ENCODE measurements around the gene MCRIP2.

Gene MCRIP2

GRCh38 chr16:603933-604332 lies 37.7 kb upstream of the MCRIP2 start:
- H3K4me3 ChIP-seq (replicated peaks; ENCODE audit: low read depth, low read length): no peak overlapping the region
- DNase-seq (ENCODE audit: extremely low read depth, insufficient read length): no peak
- TF ChIP-seq, protein P1, sequence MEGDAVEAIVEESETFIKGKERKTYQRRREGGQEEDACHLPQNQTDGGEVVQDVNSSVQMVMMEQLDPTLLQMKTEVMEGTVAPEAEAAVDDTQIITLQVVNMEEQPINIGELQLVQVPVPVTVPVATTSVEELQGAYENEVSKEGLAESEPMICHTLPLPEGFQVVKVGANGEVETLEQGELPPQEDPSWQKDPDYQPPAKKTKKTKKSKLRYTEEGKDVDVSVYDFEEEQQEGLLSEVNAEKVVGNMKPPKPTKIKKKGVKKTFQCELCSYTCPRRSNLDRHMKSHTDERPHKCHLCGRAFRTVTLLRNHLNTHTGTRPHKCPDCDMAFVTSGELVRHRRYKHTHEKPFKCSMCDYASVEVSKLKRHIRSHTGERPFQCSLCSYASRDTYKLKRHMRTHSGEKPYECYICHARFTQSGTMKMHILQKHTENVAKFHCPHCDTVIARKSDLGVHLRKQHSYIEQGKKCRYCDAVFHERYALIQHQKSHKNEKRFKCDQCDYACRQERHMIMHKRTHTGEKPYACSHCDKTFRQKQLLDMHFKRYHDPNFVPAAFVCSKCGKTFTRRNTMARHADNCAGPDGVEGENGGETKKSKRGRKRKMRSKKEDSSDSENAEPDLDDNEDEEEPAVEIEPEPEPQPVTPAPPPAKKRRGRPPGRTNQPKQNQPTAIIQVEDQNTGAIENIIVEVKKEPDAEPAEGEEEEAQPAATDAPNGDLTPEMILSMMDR (IDR thresholded peaks at IDR 0.05; ENCODE audit: insufficient read depth, low read length, poor library complexity, severe bottlenecking): no peak
- H3K36me3 ChIP-seq (ENCODE audit: control insufficient read depth, insufficient read depth, low read length): peaks cover under 1% of the 10 kb centered on the region; the same call in 1 of the 2 replicates
- H3K27me3 ChIP-seq (replicated peaks; ENCODE audit: control insufficient read depth, insufficient read depth, low read length): no peaks in the 10 kb centered on the region

- TF ChIP-seq, protein P1 (IDR thresholded peaks at IDR 0.05; ENCODE audit: insufficient read depth, low read length, poor library complexity, severe bottlenecking): no peak
- Histone ChIP-seq H3K27me3 (replicated peaks; ENCODE audit: control insufficient read depth, insufficient read depth, low read length) (no peaks in the 10 kb centered on the region), H3K4me3 (replicated peaks; ENCODE audit: low read depth, low read length) (no peak overlapping the region), H3K36me3 (ENCODE audit: control insufficient read depth, insufficient read depth, low read length) (no peaks in the 10 kb centered on the region; the same call in 1 of the 2 replicates)
- no peak for DNase-seq (ENCODE audit: extremely low read depth, insufficient read length)
Measured at GRCh38 chr16:606656-607307, 34.8 kb upstream of the MCRIP2 start.

DNA sequence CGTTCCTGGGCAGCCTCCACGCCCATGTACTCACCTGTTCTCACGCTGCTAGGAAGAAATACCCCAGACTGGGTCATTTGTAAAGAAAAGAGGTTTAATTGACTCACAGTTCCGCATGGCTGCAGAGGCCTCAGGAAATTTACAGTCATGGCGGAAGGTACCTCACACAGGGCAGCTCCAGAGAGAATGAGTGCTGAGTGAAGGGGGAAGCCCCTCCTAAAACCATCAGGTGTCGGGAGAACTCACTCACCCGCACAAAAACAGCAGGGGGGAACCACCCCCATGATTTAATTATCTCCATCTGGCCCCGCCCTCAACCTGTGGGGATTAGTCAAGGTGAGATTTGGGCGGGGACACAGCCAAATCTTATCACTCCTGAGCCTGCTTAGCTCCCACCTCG lies 33.6 kb upstream of the MCRIP2 start:
- no peaks in the 10 kb centered on the region; the same call in 1 of the 2 replicates for H3K36me3 ChIP-seq (ENCODE audit: control insufficient read depth, insufficient read depth, low read length)
- DNase-seq (ENCODE audit: extremely low read depth, insufficient read length): no peak

DNA sequence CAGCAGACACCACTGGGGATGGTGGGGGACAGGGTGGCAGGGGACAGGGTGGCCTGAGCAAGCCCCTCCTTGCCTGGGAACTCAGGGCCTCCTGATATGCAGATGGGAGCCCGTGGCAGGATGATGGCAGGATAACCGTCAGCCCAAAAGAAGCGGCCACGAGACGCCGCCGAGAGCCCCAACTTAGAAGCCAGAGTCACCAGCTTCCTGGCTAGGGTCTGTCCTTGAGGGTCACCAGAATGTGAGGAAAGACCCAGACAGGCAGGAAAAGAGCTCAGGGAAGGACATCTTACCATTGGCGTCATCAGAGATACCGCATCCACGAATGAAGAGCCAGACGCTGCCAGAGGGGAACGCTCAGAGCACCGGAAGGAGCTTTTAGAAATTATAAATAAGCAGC lies 32.3 kb upstream of the MCRIP2 start:
- H3K27me3 ChIP-seq (replicated peaks; ENCODE audit: control insufficient read depth, insufficient read depth, low read length): no peaks in the 10 kb centered on the region
- no peak for DNase-seq (ENCODE audit: extremely low read depth, insufficient read length)
- TF ChIP-seq, protein P1 (IDR thresholded peaks at IDR 0.05; ENCODE audit: insufficient read depth, low read length, poor library complexity, severe bottlenecking): no peak
- no peaks in the 10 kb centered on the region; the same call in 1 of the 2 replicates for H3K36me3 ChIP-seq (ENCODE audit: control insufficient read depth, insufficient read depth, low read length)
- no peak overlapping the region for H3K4me3 ChIP-seq (replicated peaks; ENCODE audit: low read depth, low read length)

More for the DNA sequence above, 33.6 kb upstream of the MCRIP2 start:
- Histone ChIP-seq H3K4me3 (replicated peaks; ENCODE audit: low read depth, low read length) (no peak overlapping the region), H3K27me3 (replicated peaks; ENCODE audit: control insufficient read depth, insufficient read depth, low read length) (no peaks in the 10 kb centered on the region)
- TF ChIP-seq, protein P1 (IDR thresholded peaks at IDR 0.05; ENCODE audit: insufficient read depth, low read length, poor library complexity, severe bottlenecking): no peak

- no peak overlapping the region for H3K4me3 ChIP-seq (replicated peaks; ENCODE audit: low read depth, low read length)
- no peaks in the 10 kb centered on the region for H3K27me3 ChIP-seq (replicated peaks; ENCODE audit: control insufficient read depth, insufficient read depth, low read length)
- TF ChIP-seq, protein P1 (IDR thresholded peaks at IDR 0.05; ENCODE audit: insufficient read depth, low read length, poor library complexity, severe bottlenecking): no peak
- no peak for DNase-seq (ENCODE audit: extremely low read depth, insufficient read length)
- no peaks in the 10 kb centered on the region; the same call in 1 of the 2 replicates for H3K36me3 ChIP-seq (ENCODE audit: control insufficient read depth, insufficient read depth, low read length)
Measured at GRCh38 chr16:609984-610383, 31.6 kb upstream of the MCRIP2 start.

All from GM06990 (cell line).